Effector memory CD8-positive, alpha-beta T cell (primary cell): ENCODE data around the gene PMIS2.

Experiments used
- ATAC-seq: fragments of 150-1000 bp; cut with Tn5 transposase; replicated peaks from 2 replicates; pipeline ENCODE4 v1.10.0; 2021; ENCODE audit warnings: mild to moderate bottlenecking, moderate library complexity
- DNase-seq, 3 experiments: peaks; one replicate each; pipeline ENCODE4 v3.0.0; 2021
- H3K27ac Mint-ChIP-seq, 2 donors: one replicate each; pipeline ENCODE4 v1.8.0; 2022; ENCODE audit warnings: mild to moderate bottlenecking in 2 of 2, mixed read lengths in 2 of 2, moderate library complexity in 2 of 2
- H3K27me3 Mint-ChIP-seq, 2 donors: one replicate each; pipeline ENCODE4 v1.8.0; 2022; ENCODE audit warnings: mixed read lengths in 2 of 2
- H3K36me3 Mint-ChIP-seq: one replicate; pipeline ENCODE4 v1.8.0; 2022; ENCODE audit warnings: mild to moderate bottlenecking, moderate library complexity, mixed read lengths; ENCODE audit not compliant: insufficient read depth
- H3K4me1 Mint-ChIP-seq, 2 donors: one replicate each; pipeline ENCODE4 v1.8.0; 2022; ENCODE audit warnings: low read depth in 2 of 2, mixed read lengths in 2 of 2
- H3K4me3 Mint-ChIP-seq, 2 donors: one replicate each; pipeline ENCODE4 v1.8.0; 2022; ENCODE audit warnings: mild to moderate bottlenecking in 2 of 2, mixed read lengths in 2 of 2, moderate library complexity in 2 of 2
- H3K9me3 Mint-ChIP-seq, 2 donors: one replicate each; pipeline ENCODE4 v1.8.0; 2022; ENCODE audit warnings: mixed read lengths in 2 of 2
- total RNA-seq, 9 experiments: gene quantifications; one replicate each; lab custom pipeline; 2026; lab: John Stamatoyannopoulos, UW

The PMIS2 gene
- total RNA-seq, result 0 reads per million in 9 experiments

- no peaks in the 10 kb centered on the region for H3K9me3 Mint-ChIP-seq
- no peak for DNase-seq
- H3K36me3 Mint-ChIP-seq, result peaks cover 3% of the 10 kb centered on the region
- no peaks in the 10 kb centered on the region for H3K4me1 Mint-ChIP-seq
- H3K27ac Mint-ChIP-seq, result peak within 1 kb of the TSS in 1 of 2 donors; percentile 5
- H3K27me3 Mint-ChIP-seq, result peaks cover 22 to 59% of the 10 kb centered on the region in 2 donors
- no peak for ATAC-seq
- no peak within 1 kb of the TSS for H3K4me3 Mint-ChIP-seq
These were observed at the start of gene PMIS2 for GRCh38 chr19:35585848-35586247. TSS of gene PMIS2 (plus strand) at chr19:35586173. CDS start at chr19:35586260, 87 bp downstream.

GRCh38 chr19:35539314-35539713 is 46.7 kb upstream of the PMIS2 start:
- no peak overlapping the region for H3K4me3 Mint-ChIP-seq
- H3K9me3 Mint-ChIP-seq, result no peaks in the 10 kb centered on the region
- DNase-seq (no peak), ATAC-seq (no peak)
- H3K36me3 Mint-ChIP-seq, result peaks cover 2% of the 10 kb centered on the region
- peaks cover 18 to 19% of the 10 kb centered on the region in 2 donors for H3K27me3 Mint-ChIP-seq
- H3K4me1 Mint-ChIP-seq, result peaks cover under 1 to 4% of the 10 kb centered on the region in 2 donors
- no peak overlapping the region for H3K27ac Mint-ChIP-seq

GRCh38 chr19:35539850-35540249 is 46.1 kb upstream of the PMIS2 start:
- DNase-seq (no peak), ATAC-seq (no peak)
- peaks cover 13 to 16% of the 10 kb centered on the region in 2 donors for H3K27me3 Mint-ChIP-seq
- peaks cover 4% of the 10 kb centered on the region for H3K36me3 Mint-ChIP-seq
- H3K27ac Mint-ChIP-seq, result peak overlapping the region; percentile 39 to 46
- H3K9me3 Mint-ChIP-seq, result no peaks in the 10 kb centered on the region
- H3K4me3 Mint-ChIP-seq, result no peak overlapping the region
- H3K4me1 Mint-ChIP-seq, result peaks cover 5 to 9% of the 10 kb centered on the region in 2 donors

GRCh38 chr19:35540356-35540927 is 45.5 kb upstream of the PMIS2 start:
- Mint-ChIP-seq H3K4me1 (peaks cover 7 to 11% of the 10 kb centered on the region in 2 donors), H3K36me3 (peaks cover 4% of the 10 kb centered on the region), H3K9me3 (no peaks in the 10 kb centered on the region), H3K27ac (peak overlapping the region; percentile 39 to 46), H3K4me3 (no peak overlapping the region), H3K27me3 (peaks cover 10 to 13% of the 10 kb centered on the region in 2 donors)
- ATAC-seq (no peak), DNase-seq (no peak)

GRCh38 chr19:35542209-35542608 is 43.8 kb upstream of the PMIS2 start:
- Mint-ChIP-seq H3K4me1 (peaks cover 16 to 22% of the 10 kb centered on the region in 2 donors), H3K36me3 (peaks cover 16% of the 10 kb centered on the region), H3K27me3 (peaks cover 2% of the 10 kb centered on the region in 2 donors), H3K27ac (no peak overlapping the region), H3K4me3 (no peak overlapping the region), H3K9me3 (no peaks in the 10 kb centered on the region)
- DNase-seq (no peak), ATAC-seq (no peak)

- ATAC-seq (no peak), DNase-seq (no peak)
- Mint-ChIP-seq H3K4me3 (no peak overlapping the region), H3K9me3 (no peaks in the 10 kb centered on the region), H3K36me3 (peaks cover 16% of the 10 kb centered on the region), H3K27me3 (no peaks in the 10 kb centered on the region), H3K27ac (peak overlapping the region in 1 of 2 donors; percentile 32), H3K4me1 (peaks cover 18 to 25% of the 10 kb centered on the region in 2 donors)
These were observed 42.5 kb upstream of the PMIS2 start for GRCh38 chr19:35543280-35544109.

- ATAC-seq, result no peak
- H3K27me3 Mint-ChIP-seq, result no peaks in the 10 kb centered on the region
- DNase-seq, result no peak
- H3K9me3 Mint-ChIP-seq, result no peaks in the 10 kb centered on the region
- peaks cover 26 to 33% of the 10 kb centered on the region in 2 donors for H3K4me1 Mint-ChIP-seq
- peak overlapping the region; percentile 88 to 94 for H3K27ac Mint-ChIP-seq
- peaks cover 16% of the 10 kb centered on the region for H3K36me3 Mint-ChIP-seq
- H3K4me3 Mint-ChIP-seq, result peak overlapping the region; percentile 91 to 94
These were observed 41.7 kb upstream of the PMIS2 start for GRCh38 chr19:35544110-35544802.

- Mint-ChIP-seq H3K36me3 (peaks cover 16% of the 10 kb centered on the region), H3K4me3 (peak within 1 kb of the TSS; percentile 91 to 94), H3K9me3 (no peaks in the 10 kb centered on the region), H3K27ac (peak within 1 kb of the TSS; percentile 88 to 94), H3K27me3 (no peaks in the 10 kb centered on the region), H3K4me1 (peaks cover 26 to 35% of the 10 kb centered on the region in 2 donors)
- peak; percentile 68 to 72 (median 70) for DNase-seq
- ATAC-seq, result peak; percentile 77
These were observed 40.7 kb upstream of the PMIS2 start, which contains the start of gene TMEM147 for GRCh38 chr19:35545001-35545854. TSS of gene TMEM147 (plus strand) at chr19:35545626. CDS start at chr19:35545740, 114 bp downstream.

- no peaks in the 10 kb centered on the region for H3K9me3 Mint-ChIP-seq
- H3K27ac Mint-ChIP-seq, result peak overlapping the region; percentile 88 to 94
- DNase-seq, result peak; percentile 47 to 68 (median 67)
- peaks cover 16% of the 10 kb centered on the region for H3K36me3 Mint-ChIP-seq
- ATAC-seq, result peak; percentile 85
- H3K27me3 Mint-ChIP-seq, result no peaks in the 10 kb centered on the region
- peak overlapping the region; percentile 91 to 94 for H3K4me3 Mint-ChIP-seq
- H3K4me1 Mint-ChIP-seq, result peaks cover 24 to 35% of the 10 kb centered on the region in 2 donors
These were observed 40.1 kb upstream of the PMIS2 start for GRCh38 chr19:35545855-35546381.

GRCh38 chr19:35546532-35546931 is 39.4 kb upstream of the PMIS2 start:
- H3K9me3 Mint-ChIP-seq, result no peaks in the 10 kb centered on the region
- no peaks in the 10 kb centered on the region for H3K27me3 Mint-ChIP-seq
- H3K4me3 Mint-ChIP-seq, result peak overlapping the region; percentile 91 to 94
- H3K4me1 Mint-ChIP-seq, result peaks cover 24 to 35% of the 10 kb centered on the region in 2 donors
- peak overlapping the region; percentile 88 to 94 for H3K27ac Mint-ChIP-seq
- DNase-seq, result no peak
- H3K36me3 Mint-ChIP-seq, result peaks cover 16% of the 10 kb centered on the region
- ATAC-seq, result no peak

GRCh38 chr19:35549174-35549788 is 36.7 kb upstream of the PMIS2 start:
- peak; percentile 47 to 58 (median 57) for DNase-seq
- peaks cover 24 to 35% of the 10 kb centered on the region in 2 donors for H3K4me1 Mint-ChIP-seq
- H3K4me3 Mint-ChIP-seq, result no peak overlapping the region
- H3K27me3 Mint-ChIP-seq, result no peaks in the 10 kb centered on the region
- no peaks in the 10 kb centered on the region for H3K9me3 Mint-ChIP-seq
- H3K27ac Mint-ChIP-seq, result peak overlapping the region in 1 of 2 donors; percentile 18
- H3K36me3 Mint-ChIP-seq, result peaks cover 15% of the 10 kb centered on the region
- ATAC-seq, result no peak

GRCh38 chr19:35549879-35550523 is 36.0 kb upstream of the PMIS2 start:
- Mint-ChIP-seq H3K27ac (peak overlapping the region in 1 of 2 donors; percentile 18), H3K36me3 (peaks cover 12% of the 10 kb centered on the region), H3K4me1 (peaks cover 17 to 29% of the 10 kb centered on the region in 2 donors), H3K27me3 (no peaks in the 10 kb centered on the region), H3K9me3 (no peaks in the 10 kb centered on the region), H3K4me3 (no peak overlapping the region)
- DNase-seq, result no peak
- no peak for ATAC-seq
